KMS-11 (cell line): Measurements from ENCODE around the gene ABCB6.

Source experiments
- H2AFZ ChIP-seq: fragments of 200-600 bp; sonication (generic); 2 replicates; pipeline ENCODE4 v1.6.1; 2016; ENCODE audit warnings: antibody characterized with exemption, mixed run types, low read depth
- H3K27ac ChIP-seq: fragments of 200-600 bp; sonication (generic); 2 replicates; pipeline ENCODE4 v1.6.1; 2016; ENCODE audit warnings: mild to moderate bottlenecking, mixed run types
- H3K27me3 ChIP-seq: fragments of 200-600 bp; sonication (generic); 2 replicates; pipeline ENCODE4 v1.6.1; 2017; ENCODE audit warnings: mild to moderate bottlenecking, low read depth, mixed run types, moderate library complexity; ENCODE audit not compliant: insufficient read depth
- H3K36me3 ChIP-seq: fragments of 200-600 bp; sonication (generic); 2 replicates; pipeline ENCODE4 v1.6.1; 2017; ENCODE audit warnings: mild to moderate bottlenecking, mixed run types; ENCODE audit not compliant: insufficient read depth
- H3K4me1 ChIP-seq: fragments of 200-600 bp; sonication (generic); 2 replicates; pipeline ENCODE4 v1.6.1; 2016; ENCODE audit warnings: mild to moderate bottlenecking, low read depth, mixed run types; ENCODE audit not compliant: poor library complexity, severe bottlenecking
- H3K4me2 ChIP-seq: fragments of 200-600 bp; sonication (generic); 2 replicates; pipeline ENCODE4 v1.7.0; 2016; ENCODE audit warnings: mild to moderate bottlenecking, mixed run types
- H3K4me3 ChIP-seq: fragments of 200-600 bp; sonication (generic); IDR thresholded peaks from 2 replicates; pipeline ENCODE4 v1.6.1; 2017; ENCODE audit warnings: low read depth, low read length, mixed read lengths; ENCODE audit not compliant: insufficient read depth
- H3K79me2 ChIP-seq: fragments of 200-600 bp; sonication (generic); 2 replicates; pipeline ENCODE4 v1.6.1; 2016; ENCODE audit warnings: low read depth, mixed run types; ENCODE audit not compliant: insufficient read depth
- H3K9ac ChIP-seq: fragments of 200-600 bp; sonication (generic); 2 replicates; pipeline ENCODE4 v1.6.1; 2016; ENCODE audit warnings: mild to moderate bottlenecking, mixed run types
- H4K20me1 ChIP-seq: fragments of 200-600 bp; sonication (generic); 2 replicates; pipeline ENCODE4 v1.6.1; 2016; ENCODE audit warnings: mild to moderate bottlenecking, mixed run types; ENCODE audit not compliant: insufficient read depth
- CTCF ChIP-seq: fragments of 200-600 bp; sonication (generic); conservative IDR thresholded peaks from 2 replicates; pipeline ENCODE4 v1.6.1; 2017; ENCODE audit warnings: low read depth, mild to moderate bottlenecking, antibody characterized with exemption, low read length, moderate library complexity, mixed read lengths

Gene ABCB6

GRCh38 chr2:219229305-219230058 lies 10.7 kb upstream of the ABCB6 start, which contains the start of the genes ANKZF1 and ATG9A:
ANKZF1 (plus strand) TSS chr2:219229806; CDS start chr2:219230258, 452 bp downstream.
ATG9A (minus strand) TSS chr2:219229636; CDS start chr2:219228024, 1,612 bp downstream.
- peak within 1 kb of the TSS; percentile 85 for H3K27ac ChIP-seq
- no peaks in the 10 kb centered on the region for H4K20me1 ChIP-seq
- no peaks in the 10 kb centered on the region for H3K27me3 ChIP-seq
- H3K79me2 ChIP-seq = peaks cover 36% of the 10 kb centered on the region; the same call in 1 of the 2 replicates
- H3K4me3 ChIP-seq = no peak within 1 kb of the TSS
- peak within 1 kb of the TSS; percentile 67 for H2AFZ ChIP-seq
- H3K9ac ChIP-seq = peak within 1 kb of the TSS; percentile 72
- H3K4me1 ChIP-seq = peaks cover 21% of the 10 kb centered on the region
- peak within 1 kb of the TSS; percentile 95 for H3K4me2 ChIP-seq
- H3K36me3 ChIP-seq = no peaks in the 10 kb centered on the region; the same call in 1 of the 2 replicates
- no peak for TF ChIP-seq CTCF

- Histone ChIP-seq H3K79me2 (peaks cover 36% of the 10 kb centered on the region; the same call in 1 of the 2 replicates), H4K20me1 (no peaks in the 10 kb centered on the region), H3K36me3 (no peaks in the 10 kb centered on the region; the same call in 1 of the 2 replicates), H2AFZ (peak overlapping the region; percentile 67), H3K4me2 (peak overlapping the region; percentile 95), H3K9ac (peak overlapping the region; percentile 72), H3K27ac (no peak overlapping the region), H3K4me3 (no peak overlapping the region), H3K4me1 (peaks cover 21% of the 10 kb centered on the region), H3K27me3 (no peaks in the 10 kb centered on the region)
- no peak for TF ChIP-seq CTCF
Observed at GRCh38 chr2:219228911-219229304, 10.2 kb upstream of the ABCB6 start.

- no peak overlapping the region for H2AFZ ChIP-seq
- TF ChIP-seq CTCF = no peak
- H3K27ac ChIP-seq = no peak overlapping the region
- no peaks in the 10 kb centered on the region; the same call in 1 of the 2 replicates for H3K36me3 ChIP-seq
- H3K9ac ChIP-seq = peak overlapping the region; percentile 72; the same call in 1 of the 2 replicates
- H3K4me1 ChIP-seq = peaks cover 21% of the 10 kb centered on the region
- no peaks in the 10 kb centered on the region for H3K27me3 ChIP-seq
- H3K79me2 ChIP-seq = peaks cover 36% of the 10 kb centered on the region; the same call in 1 of the 2 replicates
- peak overlapping the region; percentile 95 for H3K4me2 ChIP-seq
- no peaks in the 10 kb centered on the region for H4K20me1 ChIP-seq
- H3K4me3 ChIP-seq = no peak overlapping the region
Observed at GRCh38 chr2:219228041-219228910, 9.5 kb upstream of the ABCB6 start.

GRCh38 chr2:219225350-219225749 lies 6.6 kb upstream of the ABCB6 start:
- no peak overlapping the region for H2AFZ ChIP-seq
- H4K20me1 ChIP-seq = no peaks in the 10 kb centered on the region
- H3K79me2 ChIP-seq = peaks cover 21% of the 10 kb centered on the region; the same call in 1 of the 2 replicates
- no peak overlapping the region for H3K4me2 ChIP-seq
- H3K27me3 ChIP-seq = no peaks in the 10 kb centered on the region
- no peak overlapping the region for H3K4me3 ChIP-seq
- H3K4me1 ChIP-seq = peaks cover 8% of the 10 kb centered on the region
- no peaks in the 10 kb centered on the region; the same call in 1 of the 2 replicates for H3K36me3 ChIP-seq
- TF ChIP-seq CTCF = no peak
- H3K9ac ChIP-seq = no peak overlapping the region
- H3K27ac ChIP-seq = no peak overlapping the region
